Activated T-helper 1 cell treated with anti-CD3 and anti-CD28 coated beads, Interleukin-12 subunit alpha, Interleukin-12 subunit beta, Interleukin-2, Interleukin-4 antibody, amounts not matched to agents 30 ng/mL and 10 ng/mL and 1 ng/mL, durations not matched to agents 14 hours and 24 hours and 36 hours (primary cell): ENCODE data around the gene RHOB. TPM values are rescaled to one million over a fixed set of nuclear protein-coding genes. Genes with fewer than 3 reads are reported as not detected.
"Not testable (repeated sequence)": the region's sequence is repeated elsewhere in the genome, so short reads cannot be mapped to it uniquely, and the experiment has no call there.

Source experiments
- DNase-seq: peaks from one replicate; pipeline ENCODE4 v3.0.0; 2021; ENCODE audit warnings: low spot score
- H3K27ac Mint-ChIP-seq: one replicate; pipeline ENCODE4 v1.8.0; 2021; ENCODE audit warnings: mild to moderate bottlenecking, mixed read lengths
- H3K27me3 Mint-ChIP-seq: one replicate; pipeline ENCODE4 v1.8.0; 2022; ENCODE audit warnings: mild to moderate bottlenecking, moderate library complexity, mixed read lengths; ENCODE audit not compliant: insufficient read depth
- H3K36me3 Mint-ChIP-seq: one replicate; pipeline ENCODE4 v1.8.0; 2021; ENCODE audit warnings: low read depth, mixed read lengths
- H3K4me1 Mint-ChIP-seq: one replicate; pipeline ENCODE4 v1.8.0; 2021; ENCODE audit warnings: low read depth, mixed read lengths
- H3K4me3 Mint-ChIP-seq: one replicate; pipeline ENCODE4 v1.8.0; 2021; ENCODE audit warnings: mild to moderate bottlenecking, moderate library complexity, mixed read lengths
- H3K9me3 Mint-ChIP-seq: one replicate; pipeline ENCODE4 v1.8.0; 2021; ENCODE audit warnings: mixed read lengths
- intact Hi-C: fragments of 100-400 bp; cut with micrococcal nuclease; formaldehyde crosslinking; loops from one replicate; pipeline ENCODE4 v1.15.1; 2024
- total RNA-seq: library from RNA; stranded (reverse); gene quantifications from 2 replicates; pipeline ENCODE4 v1.2.3, GENCODE V29; 2022

The RHOB gene
- total RNA-seq, 1 donor from 2014 or later: 29.6 TPM

- H3K9me3 Mint-ChIP-seq: no peaks in the 10 kb centered on the region
- H3K27me3 Mint-ChIP-seq: peaks cover 32% of the 10 kb centered on the region
- no peak for DNase-seq
- intact Hi-C loops: no loop called here
- peaks cover 6% of the 10 kb centered on the region for H3K4me1 Mint-ChIP-seq
- no peak overlapping the region for H3K4me3 Mint-ChIP-seq
- H3K27ac Mint-ChIP-seq: no peak overlapping the region
- H3K36me3 Mint-ChIP-seq: peaks cover 1% of the 10 kb centered on the region
These were observed 31.4 kb upstream of the RHOB start for GRCh38 chr2:20415511-20415918.

GRCh38 chr2:20416723-20417122, 30.2 kb upstream of the RHOB start:
- Mint-ChIP-seq H3K4me1 (no peaks in the 10 kb centered on the region), H3K27me3 (peaks cover 30% of the 10 kb centered on the region), H3K36me3 (no peaks in the 10 kb centered on the region), H3K9me3 (no peaks in the 10 kb centered on the region), H3K27ac (no peak overlapping the region), H3K4me3 (no peak overlapping the region)
- intact Hi-C loops: no loop called here
- DNase-seq: no peak

GRCh38 chr2:20417230-20417821, 29.5 kb upstream of the RHOB start:
- H3K9me3 Mint-ChIP-seq, H3K4me3 Mint-ChIP-seq, H3K27ac Mint-ChIP-seq, DNase-seq, H3K4me1 Mint-ChIP-seq, H3K36me3 Mint-ChIP-seq, intact Hi-C loops: not testable (repeated sequence)
- H3K27me3 Mint-ChIP-seq: peaks cover 30% of the 10 kb centered on the region

GRCh38 chr2:20418519-20418918, 28.4 kb upstream of the RHOB start:
- Mint-ChIP-seq H3K27me3 (peaks cover 24% of the 10 kb centered on the region), H3K9me3 (no peaks in the 10 kb centered on the region), H3K4me3 (no peak overlapping the region), H3K27ac (no peak overlapping the region), H3K36me3 (no peaks in the 10 kb centered on the region), H3K4me1 (peaks cover 3% of the 10 kb centered on the region)
- intact Hi-C loops: no loop called here
- DNase-seq: no peak

GRCh38 chr2:20419007-20419576, 27.8 kb upstream of the RHOB start:
- peaks cover 8% of the 10 kb centered on the region for H3K4me1 Mint-ChIP-seq
- intact Hi-C loops: no loop called here
- no peak overlapping the region for H3K4me3 Mint-ChIP-seq
- H3K9me3 Mint-ChIP-seq: no peaks in the 10 kb centered on the region
- no peak overlapping the region for H3K27ac Mint-ChIP-seq
- no peak for DNase-seq
- peaks cover 19% of the 10 kb centered on the region for H3K27me3 Mint-ChIP-seq
- no peaks in the 10 kb centered on the region for H3K36me3 Mint-ChIP-seq

GRCh38 chr2:20419752-20420151, 27.1 kb upstream of the RHOB start:
- Mint-ChIP-seq H3K4me1 (peaks cover 13% of the 10 kb centered on the region), H3K9me3 (no peaks in the 10 kb centered on the region), H3K27ac (no peak overlapping the region), H3K27me3 (peaks cover 12% of the 10 kb centered on the region), H3K4me3 (no peak overlapping the region), H3K36me3 (no peaks in the 10 kb centered on the region)
- no peak for DNase-seq
- intact Hi-C loops: no loop called here

GRCh38 chr2:20421336-20421987, 25.4 kb upstream of the RHOB start:
- Mint-ChIP-seq H3K4me1 (peaks cover 27% of the 10 kb centered on the region), H3K9me3 (no peaks in the 10 kb centered on the region), H3K27ac (no peak overlapping the region), H3K4me3 (peak overlapping the region; percentile 33), H3K36me3 (no peaks in the 10 kb centered on the region), H3K27me3 (peaks cover 4% of the 10 kb centered on the region)
- no peak for DNase-seq
- intact Hi-C loops: no loop called here

- Mint-ChIP-seq H3K27ac (no peak overlapping the region), H3K27me3 (peaks cover 3% of the 10 kb centered on the region), H3K9me3 (no peaks in the 10 kb centered on the region), H3K4me1 (peaks cover 27% of the 10 kb centered on the region), H3K4me3 (no peak overlapping the region), H3K36me3 (no peaks in the 10 kb centered on the region)
- DNase-seq: no peak
- intact Hi-C loops: no loop called here
These were observed 24.9 kb upstream of the RHOB start for GRCh38 chr2:20421988-20422370.

- H3K4me3 Mint-ChIP-seq: no peak overlapping the region
- H3K27ac Mint-ChIP-seq: no peak overlapping the region
- intact Hi-C loops: loop anchor here (1.0 kb wide), 1 partner anchor 180 kb away; no protein-coding TSS in a partner anchor
- H3K36me3 Mint-ChIP-seq: no peaks in the 10 kb centered on the region
- H3K27me3 Mint-ChIP-seq: peaks cover 3% of the 10 kb centered on the region
- H3K4me1 Mint-ChIP-seq: peaks cover 27% of the 10 kb centered on the region
- DNase-seq: no peak
- H3K9me3 Mint-ChIP-seq: no peaks in the 10 kb centered on the region
These were observed 24.2 kb upstream of the RHOB start for GRCh38 chr2:20422402-20423271.

GRCh38 chr2:20423359-20423758, 23.5 kb upstream of the RHOB start:
- Mint-ChIP-seq H3K9me3 (no peaks in the 10 kb centered on the region), H3K4me3 (no peak overlapping the region), H3K4me1 (peaks cover 29% of the 10 kb centered on the region), H3K36me3 (no peaks in the 10 kb centered on the region), H3K27me3 (no peaks in the 10 kb centered on the region), H3K27ac (peak overlapping the region; percentile 53)
- DNase-seq: no peak
- intact Hi-C loops: loop anchor here (1.0 kb wide), 1 partner anchor 181 kb away; no protein-coding TSS in a partner anchor

- no peaks in the 10 kb centered on the region for H3K9me3 Mint-ChIP-seq
- no peak overlapping the region for H3K4me3 Mint-ChIP-seq
- H3K27me3 Mint-ChIP-seq: no peaks in the 10 kb centered on the region
- intact Hi-C loops: loop anchor here (1.0 kb wide), 2 partner anchors 13 to 182 kb away; no protein-coding TSS in a partner anchor
- H3K27ac Mint-ChIP-seq: peak overlapping the region; percentile 53
- peaks cover 32% of the 10 kb centered on the region for H3K4me1 Mint-ChIP-seq
- H3K36me3 Mint-ChIP-seq: no peaks in the 10 kb centered on the region
- no peak for DNase-seq
These were observed 23.0 kb upstream of the RHOB start for GRCh38 chr2:20423847-20424246.

GRCh38 chr2:20424300-20425290, 22.3 kb upstream of the RHOB start:
- no peaks in the 10 kb centered on the region for H3K36me3 Mint-ChIP-seq
- peak overlapping the region; percentile 60 for H3K4me3 Mint-ChIP-seq
- no peaks in the 10 kb centered on the region for H3K9me3 Mint-ChIP-seq
- H3K27me3 Mint-ChIP-seq: no peaks in the 10 kb centered on the region
- peak overlapping the region; percentile 86 for H3K27ac Mint-ChIP-seq
- H3K4me1 Mint-ChIP-seq: peaks cover 32% of the 10 kb centered on the region
- DNase-seq: no peak
- intact Hi-C loops: loop anchor here (1.0 kb wide), 1 partner anchor 13 kb away; no protein-coding TSS in a partner anchor
